GM18498 (cell line): Measurements from ENCODE around the gene ADAMTS8.
"Not testable (repeated sequence)": the region's sequence is repeated elsewhere in the genome, so short reads cannot be mapped to it uniquely, and the experiment has no call there.

ENCODE experiments used
- ATAC-seq: cut with Tn5 transposase; IDR thresholded peaks from one replicate; pipeline ENCODE4 v1.9.1; 2021; ENCODE audit warnings: mild to moderate bottlenecking, moderate library complexity; ENCODE audit not compliant: unreplicated experiment

ADAMTS8 gene

DNA sequence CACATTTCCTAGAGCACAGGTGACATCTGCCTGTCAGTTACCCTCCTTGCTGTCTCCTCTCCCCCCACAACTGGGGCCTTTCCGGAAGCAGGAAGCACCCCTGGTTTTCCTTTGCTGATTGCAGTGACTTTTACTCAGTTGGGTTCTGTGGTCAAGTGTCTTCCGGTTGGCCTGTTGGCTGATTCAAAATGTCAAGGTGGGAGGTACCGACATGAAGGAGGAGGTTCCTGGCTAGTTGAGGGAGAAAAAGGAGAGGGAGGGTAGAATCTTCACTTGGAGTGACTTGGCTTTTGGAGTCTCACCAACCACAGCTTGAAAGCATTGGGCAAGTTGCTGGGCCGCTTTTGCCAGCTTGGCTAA is 10.7 kb upstream of the ADAMTS8 start:
- peak; percentile 33 for ATAC-seq

DNA sequence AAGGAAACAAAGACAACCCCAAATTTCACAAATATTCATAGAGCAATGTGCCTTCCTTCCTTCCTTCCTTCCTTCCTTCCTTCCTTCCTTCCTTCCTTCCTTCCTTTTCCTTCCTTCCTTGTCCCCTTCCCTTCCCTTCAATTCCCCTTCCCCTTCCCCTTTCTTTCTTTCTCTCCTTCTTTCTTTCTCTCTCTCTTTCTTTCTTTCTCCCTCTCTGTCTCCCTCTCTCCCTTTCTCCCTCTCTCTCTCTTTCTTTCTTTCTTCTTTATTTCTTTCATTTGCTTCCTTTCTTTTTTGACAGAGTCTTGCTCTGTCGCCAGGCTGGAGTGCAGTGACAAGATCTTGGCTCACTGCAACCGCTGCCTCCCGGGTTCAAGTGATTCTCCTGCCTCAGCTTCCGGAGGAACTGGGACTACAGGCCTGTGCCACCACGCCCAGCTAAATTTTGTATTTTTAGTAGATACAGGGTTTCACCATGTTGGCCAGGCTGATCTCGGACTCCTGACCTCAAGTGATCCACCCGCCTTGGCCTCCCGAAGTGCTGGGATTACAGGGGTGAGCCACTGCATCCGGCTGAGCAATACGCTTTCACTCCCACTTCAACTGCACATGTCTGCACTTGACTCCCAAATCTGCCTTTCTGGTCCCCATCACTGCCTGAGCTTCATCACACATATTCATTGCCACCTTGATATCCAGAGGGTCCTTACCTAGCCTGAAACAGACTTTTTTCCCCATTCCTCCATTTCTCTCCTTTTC is 10.2 kb upstream of the ADAMTS8 start:
- not testable (repeated sequence) for ATAC-seq

DNA sequence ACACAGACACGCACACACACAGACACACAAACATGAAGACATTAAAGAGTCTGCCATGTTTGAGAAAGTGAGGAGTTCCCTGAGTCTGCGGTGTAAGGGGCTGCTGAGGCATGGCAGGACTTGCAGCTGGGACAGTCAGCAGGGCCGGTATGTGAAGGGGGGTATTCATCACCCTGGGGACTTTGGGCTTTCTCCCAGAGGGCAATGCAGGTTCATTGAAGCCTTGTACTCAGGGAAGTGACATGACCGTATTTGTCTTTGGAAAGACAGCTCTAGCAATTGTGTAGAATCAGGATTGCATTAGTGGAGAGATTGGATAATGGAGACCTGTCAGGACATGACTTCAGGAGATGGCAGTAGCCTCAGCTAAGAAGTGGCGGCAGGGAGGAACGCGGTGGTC is 9.4 kb upstream of the ADAMTS8 start:
- ATAC-seq, result no peak

DNA sequence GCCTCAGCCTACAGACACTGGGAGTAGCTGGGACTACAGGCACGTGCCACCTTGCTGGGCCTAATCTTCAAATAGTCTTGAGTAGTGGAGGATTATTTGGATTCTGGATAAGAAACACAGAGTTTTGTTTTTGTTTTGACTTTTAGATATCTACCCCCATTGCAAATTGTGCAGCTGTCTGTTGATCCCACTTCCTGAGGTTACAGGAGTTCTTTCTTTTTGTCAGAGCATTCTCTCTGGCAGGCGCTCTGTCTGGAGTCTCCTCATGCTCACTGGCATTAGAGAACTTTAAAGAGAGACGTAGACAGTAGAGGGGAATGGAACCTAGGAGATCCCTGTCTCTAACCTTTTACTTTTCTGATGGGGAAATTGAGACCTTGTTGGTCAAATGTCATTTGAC is 7.8 kb upstream of the ADAMTS8 start:
- no peak for ATAC-seq

DNA sequence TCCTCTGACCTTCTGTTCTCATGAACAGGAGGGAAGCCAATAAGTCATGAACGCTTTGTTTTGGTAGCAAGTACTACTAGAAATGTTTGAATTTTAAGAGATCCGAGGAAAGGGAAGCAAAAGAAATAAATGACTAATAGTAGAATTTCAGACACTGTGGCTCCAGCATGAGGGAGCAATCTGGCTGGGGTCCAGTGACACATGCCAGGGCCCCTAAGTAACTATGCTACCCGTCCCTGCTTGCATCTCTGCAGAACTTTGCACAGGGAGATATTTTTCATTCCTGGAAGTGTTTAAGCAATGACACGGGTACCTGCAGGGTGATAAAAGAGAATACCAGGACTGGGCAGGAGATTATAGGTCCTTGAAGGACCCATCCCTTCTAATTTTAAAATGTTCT is 7.3 kb upstream of the ADAMTS8 start:
- no peak for ATAC-seq

DNA sequence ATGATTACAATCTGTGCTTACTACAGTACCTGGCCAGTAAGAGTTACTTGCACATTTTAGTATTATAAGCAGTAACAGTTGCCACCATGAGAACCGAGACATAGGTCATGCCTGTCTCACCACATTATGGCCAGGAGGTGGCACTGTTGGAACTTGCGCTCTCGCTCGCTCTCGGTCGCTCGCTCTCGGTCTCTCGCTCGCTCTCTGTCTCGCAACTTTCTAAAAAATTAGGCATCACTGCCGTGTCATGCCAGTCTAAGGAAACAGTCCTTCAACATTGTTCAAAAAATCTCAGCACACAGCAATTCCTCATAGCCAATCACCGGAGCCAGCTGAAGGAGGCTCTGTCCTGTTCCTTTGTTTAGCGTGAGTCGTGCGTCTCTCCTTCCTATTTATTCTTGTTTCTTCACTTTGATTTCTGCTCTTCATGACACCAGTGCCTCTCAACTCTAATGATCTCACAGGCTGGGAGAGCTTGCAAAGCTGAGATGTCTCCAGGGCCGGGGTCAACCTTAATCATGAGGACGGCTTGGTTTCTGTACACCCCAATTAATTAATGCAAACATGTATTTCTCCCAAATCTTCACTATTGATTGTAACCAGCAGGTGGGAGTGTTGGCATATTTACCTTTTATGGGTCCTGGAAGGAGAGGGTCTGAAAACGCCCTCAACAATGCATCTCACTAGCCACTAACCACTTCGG is 6.3 kb upstream of the ADAMTS8 start:
- peak; percentile 88 for ATAC-seq

DNA sequence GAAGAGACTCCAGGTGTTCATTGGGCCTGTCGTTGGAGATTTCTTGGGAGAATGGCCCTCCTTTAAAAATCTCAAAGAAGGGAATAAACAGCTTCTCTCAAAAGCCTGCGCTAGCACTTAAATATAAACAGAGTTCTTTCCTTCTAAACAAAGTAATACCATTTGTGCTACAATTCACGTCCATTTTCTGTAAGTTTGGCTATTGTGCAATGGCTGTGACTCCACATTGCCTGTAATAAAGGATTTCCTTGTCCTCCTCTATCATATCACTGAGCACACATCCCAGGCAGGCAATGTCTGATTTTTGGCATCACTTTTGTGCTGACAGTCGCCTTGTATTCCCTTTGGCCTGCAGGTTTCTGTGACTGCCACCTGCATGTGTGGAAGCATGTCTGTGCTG is 4.9 kb upstream of the ADAMTS8 start:
- ATAC-seq, result no peak

DNA sequence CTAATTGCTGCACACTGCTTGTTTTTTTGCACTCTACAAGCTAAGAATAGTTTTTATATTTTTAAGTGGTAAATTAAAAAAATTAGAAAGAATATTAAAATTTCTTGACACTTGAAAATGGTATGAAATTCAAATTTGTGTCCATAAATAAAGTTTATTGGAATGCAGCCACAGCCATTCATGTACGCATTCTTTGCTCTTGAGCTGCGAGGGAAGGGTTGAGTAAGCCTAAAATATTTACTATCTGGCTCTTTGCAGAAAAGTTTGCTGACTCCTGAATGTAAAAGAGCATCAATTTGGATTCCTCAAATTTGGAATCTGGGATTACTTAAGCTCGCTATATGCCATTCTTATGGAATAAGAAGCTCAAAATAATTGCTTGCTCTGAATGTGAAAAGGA is 3.4 kb upstream of the ADAMTS8 start:
- ATAC-seq, result no peak

DNA sequence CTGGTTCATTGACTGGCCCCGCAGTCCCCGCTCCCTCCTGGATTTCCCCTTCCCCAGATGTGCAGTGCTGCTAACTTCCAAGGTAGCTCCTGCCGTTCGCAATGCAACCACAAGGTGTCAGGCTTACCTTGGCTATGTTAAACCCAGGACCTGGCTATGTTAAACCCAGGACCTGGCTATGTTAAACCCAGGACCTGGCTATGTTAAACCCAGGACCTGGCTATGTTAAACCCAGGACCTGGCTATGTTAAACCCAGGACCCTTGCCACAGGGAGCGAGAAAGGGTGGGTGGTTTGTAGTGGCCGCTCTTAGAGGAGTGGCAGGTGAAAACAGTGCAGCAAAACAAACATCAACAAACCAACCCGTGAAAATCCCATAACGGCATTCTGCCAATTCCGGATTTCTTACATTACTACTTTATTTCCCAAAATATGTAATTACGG is 2.9 kb upstream of the ADAMTS8 start:
- peak; percentile 44 for ATAC-seq

DNA sequence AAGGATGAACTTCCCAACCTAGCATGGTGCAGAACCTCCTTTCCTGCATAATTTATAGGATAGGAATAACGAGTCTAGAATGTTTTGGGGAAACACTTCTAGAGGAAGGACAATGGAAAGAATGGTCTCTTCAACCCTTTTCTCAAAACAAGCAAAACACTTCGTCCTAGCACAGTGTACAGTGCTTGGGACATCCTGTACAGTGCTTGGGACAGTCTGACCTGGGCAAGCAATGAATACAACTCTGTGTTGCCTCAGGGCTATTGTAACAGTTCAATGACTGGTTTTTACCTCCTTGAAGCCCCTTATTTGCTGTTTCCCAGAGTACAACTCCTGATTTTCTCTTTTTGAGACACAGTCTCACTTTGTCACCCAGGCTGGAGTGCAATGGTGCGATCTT is 1.6 kb upstream of the ADAMTS8 start:
- no peak for ATAC-seq

DNA sequence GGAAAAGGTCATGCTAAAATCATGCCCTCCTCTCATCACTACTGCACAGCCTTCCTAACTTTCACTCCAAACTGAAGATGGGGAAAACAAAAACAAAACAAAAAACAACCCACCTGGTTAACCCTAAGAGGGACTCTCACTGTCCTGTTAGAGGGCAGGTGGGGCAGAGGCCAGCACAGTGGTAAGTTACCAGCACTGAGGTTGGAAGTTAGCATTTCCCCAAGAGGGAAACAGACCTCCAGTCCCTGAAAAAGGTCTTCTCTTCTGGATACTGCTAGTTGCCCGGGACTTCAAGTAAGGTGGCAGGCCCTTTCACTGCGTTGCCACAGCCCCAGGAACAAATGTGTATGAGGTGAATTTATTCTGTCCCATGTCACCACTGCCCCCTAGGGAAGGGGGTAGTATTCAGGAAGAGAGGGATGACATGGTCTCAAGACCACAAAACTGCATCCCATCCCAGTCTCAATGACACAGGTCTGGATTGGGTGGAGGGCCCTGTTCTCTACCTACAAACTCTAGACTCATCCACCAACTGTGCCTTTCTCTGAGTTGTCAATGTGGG is 792 bp upstream of the ADAMTS8 start:
- no peak for ATAC-seq

DNA sequence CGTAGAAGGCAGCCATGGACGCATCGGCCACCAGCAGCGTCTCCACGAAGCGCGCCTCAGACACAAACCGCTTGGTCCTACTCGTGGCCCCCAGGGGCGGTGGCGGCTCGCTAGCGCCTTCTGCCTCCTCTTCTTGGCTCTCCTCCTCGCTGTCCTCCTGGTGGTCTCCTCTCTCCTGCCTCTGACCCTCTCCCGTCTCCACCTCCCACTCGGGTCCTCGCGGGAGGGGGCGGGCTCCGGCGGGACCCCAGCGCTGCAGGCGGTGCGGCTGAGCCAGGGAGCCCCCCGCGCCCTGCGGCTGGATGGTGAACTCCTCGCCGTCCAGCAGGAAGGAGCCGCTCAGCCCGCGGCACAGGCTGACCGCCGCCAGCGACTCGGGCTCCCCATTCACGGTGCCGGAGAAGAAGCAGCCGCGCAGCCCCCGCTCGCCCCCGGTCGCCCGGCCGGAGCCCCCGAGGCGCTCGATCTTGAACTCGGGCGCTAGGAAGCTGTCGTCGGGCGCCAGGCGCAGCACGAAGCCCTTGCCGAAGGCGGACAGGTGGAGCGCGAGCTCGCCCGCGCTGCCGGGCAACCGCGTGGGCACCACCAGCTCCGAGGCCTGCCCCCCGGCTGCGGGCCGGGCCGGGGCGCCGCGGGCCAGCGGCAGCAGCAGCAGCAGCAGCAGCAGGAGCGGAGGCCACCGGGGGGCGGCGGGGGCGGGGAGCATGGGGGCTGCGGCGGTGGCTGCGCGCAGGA is 661 bp downstream of the ADAMTS8 start:
- no peak for ATAC-seq

DNA sequence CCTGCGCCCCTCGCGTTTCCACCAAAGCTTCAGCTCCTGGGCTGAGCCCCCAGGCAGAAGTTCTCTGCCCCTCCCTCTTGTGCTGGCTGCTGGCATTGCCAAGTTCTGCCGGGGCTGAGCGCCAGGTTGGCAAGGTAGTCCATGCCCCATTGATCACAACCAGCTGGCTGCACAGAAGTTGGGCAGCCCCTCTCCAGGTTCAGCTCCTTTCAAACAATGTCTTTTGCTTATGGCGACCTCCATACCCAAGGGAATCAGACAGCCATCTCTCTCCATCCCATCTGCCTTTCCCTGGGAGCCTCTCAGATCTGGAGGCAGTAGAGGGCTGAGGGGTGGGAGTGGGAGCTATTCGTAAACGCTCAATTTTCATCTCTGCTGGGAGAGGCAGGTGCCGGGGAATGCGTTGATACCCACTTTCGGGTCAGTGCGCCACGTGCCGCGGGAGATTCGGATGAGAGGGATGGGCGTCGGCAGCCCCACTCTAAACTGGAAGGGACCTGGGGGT is 1.5 kb downstream of the ADAMTS8 start:
- no peak for ATAC-seq

DNA sequence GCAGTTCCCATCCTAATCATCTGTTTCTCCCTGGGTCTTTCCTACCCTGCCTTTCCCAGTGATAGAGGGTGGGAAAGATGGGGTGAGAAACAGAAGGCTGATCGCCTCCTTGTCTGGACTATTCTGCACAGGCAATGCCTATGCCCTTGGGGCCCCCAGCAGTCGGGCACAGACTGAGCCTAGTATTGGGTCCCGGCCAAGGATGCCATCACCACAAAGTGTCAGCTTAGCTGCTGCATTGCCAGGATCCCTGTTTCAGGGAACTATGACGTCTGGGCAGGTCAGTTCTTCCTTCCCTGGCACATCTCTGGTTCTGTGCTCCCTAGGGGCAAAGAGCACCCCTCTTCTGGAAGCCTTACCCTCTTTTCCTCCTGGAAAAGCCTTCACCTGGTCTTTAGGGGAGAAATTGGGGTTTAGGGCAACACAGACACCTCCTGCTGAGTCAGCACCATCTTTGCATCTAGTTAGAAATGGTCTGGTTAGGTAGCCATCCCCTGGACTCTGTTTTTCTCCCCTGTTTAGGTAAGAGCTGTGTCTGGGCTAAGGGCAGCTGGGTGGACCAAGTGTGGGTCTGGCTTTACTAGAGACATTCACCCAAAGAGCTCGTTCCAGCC is 2.1 kb downstream of the ADAMTS8 start:
- ATAC-seq, result no peak

DNA sequence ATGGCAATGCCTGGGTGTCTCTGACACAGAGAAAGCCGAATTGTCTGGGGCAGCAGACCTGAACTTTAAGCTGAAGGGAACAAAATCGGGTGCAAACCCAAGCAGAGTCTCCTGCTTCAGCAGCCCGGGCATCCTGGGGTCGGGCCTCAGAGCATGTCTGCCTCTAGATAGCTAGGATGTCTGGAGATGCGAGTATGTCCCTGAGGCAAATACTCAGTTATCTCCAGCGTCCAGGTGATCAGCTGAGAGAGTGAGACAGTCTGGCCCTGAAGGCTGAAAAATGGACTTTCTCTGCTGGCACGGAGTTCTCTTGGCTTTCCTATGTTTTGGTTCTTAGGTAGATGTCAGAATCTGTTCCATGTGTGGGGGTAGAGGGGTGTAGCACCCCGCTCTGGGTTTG is 3.3 kb downstream of the ADAMTS8 start:
- ATAC-seq, result no peak

DNA sequence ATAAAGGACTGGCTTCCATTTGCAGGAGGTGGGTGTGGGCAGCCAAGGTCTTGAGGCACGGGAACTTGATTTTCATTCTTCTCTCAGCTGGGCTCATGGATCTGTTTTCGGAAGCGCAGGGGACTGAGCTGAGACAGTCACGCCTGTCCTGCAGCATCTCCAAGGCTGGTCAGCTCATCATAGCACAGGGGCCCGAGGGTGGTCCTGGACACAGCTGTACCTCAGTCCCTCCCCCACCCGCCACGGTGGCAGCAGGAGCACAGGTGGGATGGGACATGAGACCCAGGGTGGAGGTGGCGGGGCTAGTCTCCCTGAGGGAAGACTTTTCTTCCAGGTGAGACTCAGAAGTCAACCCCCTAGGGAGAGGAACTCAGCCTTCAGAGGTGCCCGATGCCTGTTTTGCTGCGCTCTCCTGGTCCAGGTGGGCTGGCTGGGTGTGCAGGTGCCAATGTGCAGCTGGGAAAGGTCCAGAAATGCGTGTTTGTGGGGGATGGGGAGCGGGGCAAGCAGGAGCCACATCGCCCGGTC is 3.7 kb downstream of the ADAMTS8 start:
- ATAC-seq, result no peak

DNA sequence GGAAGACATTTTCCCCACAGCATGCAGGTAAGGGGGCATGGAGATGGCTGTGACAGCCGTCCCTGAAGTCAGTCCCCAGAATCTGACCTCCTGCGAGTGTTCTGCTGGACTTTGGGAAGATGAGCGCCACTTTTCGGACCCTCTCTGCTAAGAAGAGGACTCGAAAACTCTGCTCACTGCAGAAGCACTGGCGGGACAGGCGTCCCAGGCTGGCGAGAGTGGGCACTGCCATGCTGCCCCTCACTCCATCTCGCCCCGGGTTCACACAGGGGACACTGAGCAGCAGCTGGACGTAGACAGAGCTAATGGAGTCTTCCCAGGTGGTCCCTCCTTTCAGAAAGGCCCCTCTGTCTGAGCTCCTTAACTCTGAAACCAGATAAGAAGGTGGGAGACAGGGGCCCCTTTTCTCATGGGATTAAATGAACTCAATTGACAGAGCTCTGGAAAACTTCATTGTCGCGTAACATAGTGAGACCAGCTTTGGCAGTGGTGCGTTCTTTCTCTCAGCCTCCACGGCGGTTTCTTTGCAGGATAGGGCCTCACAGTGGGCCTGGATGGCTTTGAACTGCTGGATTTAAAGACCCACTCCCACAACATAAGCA is 4.8 kb downstream of the ADAMTS8 start:
- ATAC-seq, result no peak

DNA sequence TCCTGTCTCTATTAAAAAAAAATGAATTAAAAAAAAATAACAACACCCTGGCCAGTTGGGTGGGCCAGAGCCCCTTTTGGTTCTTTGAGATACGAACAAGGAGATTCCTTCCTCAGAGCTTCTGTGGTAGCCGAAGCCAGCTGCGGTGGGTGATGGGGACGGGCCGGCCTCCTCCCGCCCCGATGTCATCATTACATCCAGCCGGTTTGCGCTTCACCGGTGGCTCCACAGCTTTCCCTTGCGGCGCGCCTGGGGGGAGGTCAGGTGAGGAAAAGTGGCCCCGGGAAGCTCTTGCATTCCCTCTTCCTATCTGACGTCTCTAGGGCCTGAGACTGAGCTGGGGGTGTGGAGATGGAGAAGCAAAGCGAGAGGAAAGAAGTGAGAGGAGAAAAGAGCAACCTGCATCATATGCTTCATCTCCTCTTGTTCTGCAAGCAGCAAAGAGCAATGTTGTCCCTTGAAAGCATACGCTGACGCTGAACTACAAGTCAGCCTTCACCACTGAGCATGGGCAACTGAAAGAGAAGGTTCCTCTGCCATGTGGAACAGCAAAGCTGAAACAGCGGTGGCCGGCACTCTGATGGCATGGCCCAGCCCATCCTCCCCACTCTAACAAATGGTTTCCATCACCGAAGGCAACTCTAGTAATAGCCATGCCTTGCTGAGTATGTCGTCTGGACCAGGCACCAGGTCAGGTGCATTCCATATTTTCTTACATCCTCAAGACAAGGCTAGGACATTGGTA is 6.0 kb downstream of the ADAMTS8 start:
- no peak for ATAC-seq

DNA sequence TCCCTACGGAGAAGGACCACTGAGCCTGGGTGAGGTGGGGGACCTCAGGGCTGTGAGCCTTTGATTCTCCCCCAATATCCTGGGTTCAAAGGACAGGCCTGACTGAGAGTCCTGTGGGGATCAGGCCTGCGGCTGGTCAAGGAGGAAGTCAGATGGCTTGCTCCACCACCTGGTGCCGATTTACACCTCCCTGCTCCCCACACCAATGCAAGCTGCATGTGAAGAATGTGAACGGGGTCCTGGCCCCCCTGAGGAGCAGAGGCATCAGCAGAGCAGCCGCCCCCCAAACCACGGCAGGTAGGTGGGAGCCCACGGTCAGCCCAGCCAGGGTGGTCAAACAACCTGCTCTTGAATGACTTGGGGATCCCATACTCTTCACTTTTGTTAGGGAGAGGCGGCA is 6.7 kb downstream of the ADAMTS8 start:
- no peak for ATAC-seq

DNA sequence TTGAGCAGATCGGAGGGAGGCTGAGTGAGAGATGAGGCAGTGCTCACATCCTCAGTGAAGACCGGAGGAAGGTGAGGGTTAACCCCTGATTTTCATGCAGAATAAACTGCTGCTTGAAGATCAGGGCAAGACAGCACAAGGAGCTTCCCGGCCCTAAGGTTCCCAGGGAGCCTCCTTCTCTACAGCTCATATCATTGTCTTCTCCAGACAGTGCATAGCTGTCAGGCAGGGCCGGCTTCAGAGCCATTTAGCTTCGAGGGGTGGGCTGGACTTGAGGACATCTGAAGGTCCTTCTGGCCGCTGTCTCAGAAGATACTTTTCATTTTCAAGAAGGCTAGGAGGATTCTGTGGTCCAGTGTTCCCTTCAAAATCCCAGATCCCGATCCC is 7.2 kb downstream of the ADAMTS8 start:
- ATAC-seq, result no peak
